A673 (cell line): ENCODE data around the gene LCA5. TPM values are rescaled to one million over a fixed set of nuclear protein-coding genes. Genes with fewer than 3 reads are reported as not detected.

Source experiments
- BruUV-seq: library from RNA; stranded (reverse); fragments of 400-500 nt; replicated peaks from 2 replicates; lab custom pipeline; 2021; lab: Mats Ljungman, UMichigan
- CTCF ChIA-PET: fragments of 300-600 bp; sonication (Branson Sonifier 250); formaldehyde crosslinking; loops from one replicate; lab custom pipeline; 2022; ENCODE audit warnings: antibody characterized with exemption; lab: Charles Lee
- POLR2A ChIA-PET: fragments of 300-600 bp; sonication (Branson Sonifier 250); formaldehyde crosslinking; loops from one replicate; lab custom pipeline; 2022; ENCODE audit warnings: antibody characterized with exemption; ENCODE audit not compliant: low non-redundant PET; lab: Charles Lee
- DNase-seq: peaks from one replicate; pipeline ENCODE4 v3.0.0-alpha.2; 2015; ENCODE audit warnings: low spot score
- H3K27ac ChIP-seq: fragments of 200-600 bp; sonication (generic); 2 replicates; pipeline ENCODE4 v1.5.1; 2016; ENCODE audit warnings: mixed run types, low read depth, mild to moderate bottlenecking, mixed read lengths, antibody characterized with exemption, low read length; ENCODE audit not compliant: poor library complexity, severe bottlenecking
- H3K27me3 ChIP-seq: fragments of 200-600 bp; sonication (generic); replicated peaks from 2 replicates; pipeline ENCODE4 v1.6.1; 2017; ENCODE audit warnings: mixed run types, low read depth, mild to moderate bottlenecking, mixed read lengths, antibody characterized with exemption, low read length; ENCODE audit not compliant: insufficient read depth, poor library complexity
- H3K36me3 ChIP-seq: fragments of 200-600 bp; sonication (generic); 2 replicates; pipeline ENCODE4 v1.6.1; 2016; ENCODE audit warnings: mixed run types, mild to moderate bottlenecking, mixed read lengths, antibody characterized with exemption, low read length; ENCODE audit not compliant: insufficient read depth, poor library complexity, severe bottlenecking
- H3K4me1 ChIP-seq: fragments of 200-600 bp; sonication (generic); 2 replicates; pipeline ENCODE4 v1.6.1; 2017; ENCODE audit warnings: mixed run types, mild to moderate bottlenecking, mixed read lengths, antibody characterized with exemption, low read length; ENCODE audit not compliant: insufficient read depth, poor library complexity, severe bottlenecking
- H3K4me3 ChIP-seq: fragments of 200-600 bp; sonication (generic); 2 replicates; pipeline ENCODE4 v1.5.1; 2016; ENCODE audit warnings: low read depth, mixed run types, mild to moderate bottlenecking, mixed read lengths, low read length; ENCODE audit not compliant: poor library complexity, severe bottlenecking
- H3K9me3 ChIP-seq: fragments of 200-600 bp; sonication (generic); 2 replicates; pipeline ENCODE4 v1.6.1; 2016; ENCODE audit warnings: mixed run types, low read depth, mild to moderate bottlenecking, mixed read lengths, antibody characterized with exemption, low read length; ENCODE audit not compliant: poor library complexity, severe bottlenecking
- CTCF ChIP-seq: fragments of 300-800, 200-600 bp; sonication (generic); conservative IDR thresholded peaks from 2 replicates; pipeline ENCODE4 v1.5.1; 2017; ENCODE audit warnings: low read depth, mild to moderate bottlenecking, antibody characterized with exemption, low read length, moderate library complexity, mixed read lengths
- EZH2 ChIP-seq: fragments of 200-600 bp; sonication (generic); IDR thresholded peaks from 2 replicates; pipeline ENCODE4 v1.6.1; 2017; ENCODE audit warnings: borderline replicate concordance, low read depth, mild to moderate bottlenecking, mixed read lengths, antibody characterized with exemption, low read length; ENCODE audit not compliant: poor library complexity, severe bottlenecking
- intact Hi-C: fragments of 100-400 bp; cut with micrococcal nuclease; formaldehyde crosslinking; loops from one replicate; pipeline ENCODE4 v1.10.0; 2022; ENCODE audit not compliant: unreplicated experiment
- total RNA-seq: library from RNA; stranded (reverse); gene quantifications from 2 replicates; pipeline ENCODE4 v1.2.3, GENCODE V29; 2021

LCA5 gene
- total RNA-seq, 1 experiment from 2014 or later, result 3.5 TPM

- H3K9me3 ChIP-seq, result no peaks in the 10 kb centered on the region
- no peaks in the 10 kb centered on the region for H3K36me3 ChIP-seq
- ChIA-PET CTCF (no interaction called here), POLR2A (interaction anchor here (0.5 to 0.6 kb wide), 3 partner anchors 204 to 1907 kb away, joined by 3 to 11 read pairs (median 4); no protein-coding TSS in a partner anchor)
- no peaks in the 10 kb centered on the region for H3K27me3 ChIP-seq
- intact Hi-C loops, result no loop called here
- H3K4me3 ChIP-seq, result peak overlapping the region; percentile 23
- no TSS peak for BruUV-seq
- peak overlapping the region; percentile 87 for H3K27ac ChIP-seq
- DNase-seq, result peak; percentile 93
- peaks cover 48% of the 10 kb centered on the region for H3K4me1 ChIP-seq
- TF ChIP-seq EZH2 (no peak), CTCF (peak; percentile 49)
Measured at GRCh38 chr6:79544939-79545450, 7.8 kb upstream of the LCA5 start.

DNA sequence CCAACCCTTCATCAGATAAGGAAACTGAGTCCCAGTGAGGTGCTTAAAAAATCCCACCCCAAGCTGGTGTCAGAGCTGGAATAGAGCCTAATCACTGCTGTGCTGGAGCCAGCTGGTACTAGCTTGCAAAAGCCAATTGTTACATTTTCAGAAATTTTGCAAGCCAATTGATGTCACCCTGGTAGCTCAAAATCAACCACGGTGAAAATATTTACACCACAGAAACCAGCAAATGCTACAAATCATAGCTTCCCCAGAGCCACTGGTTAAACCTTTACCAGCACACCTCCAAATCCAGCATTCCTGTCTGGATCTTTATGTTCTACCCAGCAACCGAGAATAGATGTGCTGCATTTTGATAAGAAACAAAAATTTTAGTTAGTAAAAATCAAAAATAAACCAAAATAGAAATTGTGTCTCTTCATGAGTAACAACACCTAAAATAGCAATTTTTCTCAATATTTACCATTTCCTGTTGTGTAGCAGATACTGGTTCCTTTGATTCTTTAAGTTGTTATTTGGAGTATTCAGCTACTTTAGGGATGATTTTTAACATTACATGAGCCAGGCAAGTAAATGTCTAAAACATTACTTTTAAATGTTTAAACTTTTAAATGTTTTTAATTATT, 7.2 kb upstream of the LCA5 start:
- Histone ChIP-seq H3K36me3 (no peaks in the 10 kb centered on the region), H3K4me1 (peaks cover 48% of the 10 kb centered on the region), H3K27me3 (no peaks in the 10 kb centered on the region), H3K9me3 (no peaks in the 10 kb centered on the region), H3K27ac (peak overlapping the region; percentile 87), H3K4me3 (no peak overlapping the region)
- TSS peak; percentile 86 for BruUV-seq
- ChIA-PET CTCF (no interaction called here), POLR2A (no interaction called here)
- peak; percentile 21 for DNase-seq
- intact Hi-C loops, result no loop called here
- TF ChIP-seq EZH2, result no peak
- no peak for TF ChIP-seq CTCF

DNA sequence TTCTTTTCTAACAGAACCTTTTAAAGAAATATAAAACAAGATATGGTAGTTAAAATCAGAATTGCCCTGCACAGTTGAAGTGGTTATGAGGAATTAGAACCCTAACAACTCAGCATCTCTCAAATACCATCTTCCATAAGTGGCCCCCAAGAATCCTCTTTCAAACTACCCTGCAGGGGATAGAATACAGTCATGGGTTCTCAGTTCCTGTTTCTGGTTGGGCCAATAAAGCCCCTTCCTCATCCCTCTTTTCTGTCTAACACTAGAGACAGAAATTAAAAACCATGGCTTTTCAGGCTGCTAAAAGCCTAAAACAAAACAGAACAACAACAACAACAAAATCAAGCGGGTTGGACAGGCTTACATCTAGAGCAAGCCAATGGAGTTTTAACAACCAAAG, 6.7 kb upstream of the LCA5 start:
- H3K27me3 ChIP-seq, result no peaks in the 10 kb centered on the region
- peak overlapping the region; percentile 87 for H3K27ac ChIP-seq
- ChIA-PET POLR2A (no interaction called here), CTCF (no interaction called here)
- intact Hi-C loops, result no loop called here
- no TSS peak for BruUV-seq
- peaks cover 53% of the 10 kb centered on the region for H3K4me1 ChIP-seq
- no peaks in the 10 kb centered on the region for H3K36me3 ChIP-seq
- H3K4me3 ChIP-seq, result no peak overlapping the region
- no peaks in the 10 kb centered on the region for H3K9me3 ChIP-seq
- no peak for DNase-seq
- TF ChIP-seq EZH2 (no peak), CTCF (no peak)
